ENCODE results near the gene SLX4IP.

GRCh38 chr20:10555865-10556308, 120.8 kb downstream of the SLX4IP start:
- no peak for TF ChIP-seq CTCF (IDR thresholded peaks at IDR 0.05; ENCODE audit: low read depth, low read length)
- TF ChIP-seq EZH2phosphoT487 (IDR thresholded peaks at IDR 0.05; ENCODE audit: low read depth), result no peak
